Measurements from ENCODE around the gene TTC33. TPM values are rescaled to one million over a fixed set of nuclear protein-coding genes. Genes with fewer than 3 reads are reported as not detected.

TTC33 gene
- total RNA-seq, 2 experiments from 2014 or later = 16.3 to 17.7 TPM

DNA sequence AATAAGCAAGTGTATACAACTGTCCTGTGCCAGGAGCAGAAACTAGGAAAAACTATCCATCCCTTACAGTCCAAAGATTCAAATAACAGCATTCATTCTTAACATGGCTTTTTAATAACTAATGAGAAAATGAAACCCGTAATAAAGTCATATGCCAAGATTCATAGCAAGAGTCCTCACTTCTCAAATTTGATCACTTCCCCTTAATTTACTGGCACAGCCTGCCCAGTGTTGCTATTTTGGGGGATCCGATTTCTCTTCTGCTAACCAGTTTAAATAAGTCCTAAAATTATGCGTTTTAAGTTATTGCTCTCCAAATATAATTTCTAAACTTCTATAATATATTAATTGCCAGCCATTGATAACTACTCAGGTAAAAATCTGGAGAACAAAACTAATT, 253.0 kb downstream of the TTC33 start:
- H3K36me3 Mint-ChIP-seq = no peaks in the 10 kb centered on the region
- CTCF ChIA-PET = no interaction called here
- no peak overlapping the region for H3K27ac Mint-ChIP-seq
- no peaks in the 10 kb centered on the region for H3K9me3 Mint-ChIP-seq (ENCODE audit: low read depth)
- H3K4me1 Mint-ChIP-seq = peaks cover 5% of the 10 kb centered on the region
- ATAC-seq (no peak), DNase-seq (no peak)
- H3K4me3 Mint-ChIP-seq = no peak overlapping the region
- no peaks in the 10 kb centered on the region for H3K27me3 Mint-ChIP-seq

GRCh38 chr5:40501711-40502444, 253.9 kb downstream of the TTC33 start:
- ATAC-seq (no peak), DNase-seq (no peak)
- CTCF ChIA-PET = interaction anchor here (1.4 kb wide), 1 partner anchor 9 kb away, joined by 4 read pairs; no protein-coding TSS in a partner anchor
- Mint-ChIP-seq H3K36me3 (no peaks in the 10 kb centered on the region), H3K4me1 (peaks cover 3% of the 10 kb centered on the region), H3K27ac (no peak overlapping the region), H3K4me3 (no peak overlapping the region), H3K9me3 (ENCODE audit: low read depth) (no peaks in the 10 kb centered on the region), H3K27me3 (no peaks in the 10 kb centered on the region)

- peaks cover 12% of the 10 kb centered on the region for H3K4me1 Mint-ChIP-seq
- no peak for DNase-seq
- ATAC-seq = no peak
- H3K27me3 Mint-ChIP-seq = no peaks in the 10 kb centered on the region
- no peak overlapping the region for H3K27ac Mint-ChIP-seq
- no peak overlapping the region for H3K4me3 Mint-ChIP-seq
- H3K9me3 Mint-ChIP-seq (ENCODE audit: low read depth) = no peaks in the 10 kb centered on the region
- CTCF ChIA-PET = no interaction called here
- no peaks in the 10 kb centered on the region for H3K36me3 Mint-ChIP-seq
Observed at GRCh38 chr5:40499518-40500273, 256.1 kb downstream of the TTC33 start.

DNA sequence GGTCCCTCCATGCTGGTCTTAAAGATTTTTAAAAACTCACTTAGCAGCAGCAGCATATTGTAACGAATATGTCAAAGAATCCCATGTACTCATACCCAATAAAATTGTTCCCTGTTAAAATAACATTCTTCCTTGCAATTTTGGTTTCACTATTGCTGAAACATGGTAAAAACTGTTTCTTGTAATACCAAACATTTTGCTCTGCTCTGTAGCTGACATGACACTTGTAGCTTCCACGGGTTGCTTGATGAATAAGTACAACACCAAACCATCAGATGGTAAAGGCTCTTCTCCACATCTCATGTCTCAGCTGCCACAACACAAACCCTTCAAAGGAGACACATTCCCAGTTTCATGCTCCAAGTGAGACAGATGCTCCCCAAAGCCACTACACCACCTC, 256.8 kb downstream of the TTC33 start:
- Mint-ChIP-seq H3K27me3 (no peaks in the 10 kb centered on the region), H3K4me3 (no peak overlapping the region), H3K4me1 (peaks cover 15% of the 10 kb centered on the region), H3K27ac (no peak overlapping the region), H3K36me3 (peaks cover 3% of the 10 kb centered on the region), H3K9me3 (ENCODE audit: low read depth) (peaks cover under 1% of the 10 kb centered on the region)
- DNase-seq = no peak
- ATAC-seq = no peak
- CTCF ChIA-PET = no interaction called here

DNA sequence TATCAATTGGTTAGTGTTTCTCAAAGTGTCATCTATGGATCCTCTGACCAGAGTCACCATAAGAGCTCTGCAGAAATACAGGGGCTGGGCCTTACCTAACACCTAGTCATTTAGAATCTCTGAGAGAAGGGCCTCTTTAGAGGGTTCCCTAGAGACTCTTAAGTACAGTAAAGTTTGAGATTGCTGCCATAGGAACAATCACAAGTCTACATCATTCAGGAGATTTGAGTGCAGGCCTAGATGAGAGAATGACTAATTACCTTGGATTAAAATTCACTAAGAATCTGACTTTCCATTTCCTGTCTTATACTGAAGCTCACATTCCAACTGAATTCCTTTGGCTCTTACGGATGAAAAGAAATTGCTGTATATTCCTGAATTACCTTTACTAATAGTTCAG, 258.2 kb downstream of the TTC33 start:
- CTCF ChIA-PET = no interaction called here
- Mint-ChIP-seq H3K36me3 (peaks cover 14% of the 10 kb centered on the region), H3K4me1 (peaks cover 13% of the 10 kb centered on the region), H3K27me3 (no peaks in the 10 kb centered on the region), H3K9me3 (ENCODE audit: low read depth) (peaks cover 5% of the 10 kb centered on the region), H3K4me3 (no peak overlapping the region), H3K27ac (no peak overlapping the region)
- DNase-seq (no peak), ATAC-seq (peak; percentile 47)

DNA sequence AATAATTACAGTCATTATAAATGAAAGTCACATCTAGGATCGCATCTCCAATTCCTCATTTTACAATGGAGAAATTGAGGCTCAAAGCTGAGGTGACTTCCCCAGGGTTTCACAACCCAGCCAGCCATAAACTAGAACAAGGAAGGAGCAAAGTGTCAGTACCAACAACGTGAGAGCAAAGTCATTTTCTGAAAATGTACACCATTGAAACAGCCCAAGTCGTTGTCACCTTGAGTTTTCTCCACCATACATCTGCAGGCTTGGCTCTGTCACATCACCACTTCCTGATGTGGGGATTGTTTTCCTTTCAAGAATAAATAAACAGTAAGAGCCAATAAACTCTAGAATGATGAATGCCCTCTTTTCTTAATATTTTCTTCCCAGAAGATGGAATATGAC, 260.5 kb downstream of the TTC33 start:
- peaks cover 24% of the 10 kb centered on the region for H3K4me1 Mint-ChIP-seq
- DNase-seq (no peak), ATAC-seq (no peak)
- H3K9me3 Mint-ChIP-seq (ENCODE audit: low read depth) = peaks cover 5% of the 10 kb centered on the region
- H3K36me3 Mint-ChIP-seq = peaks cover 23% of the 10 kb centered on the region
- H3K27ac Mint-ChIP-seq = no peak overlapping the region
- CTCF ChIA-PET = no interaction called here
- H3K4me3 Mint-ChIP-seq = no peak overlapping the region
- H3K27me3 Mint-ChIP-seq = no peaks in the 10 kb centered on the region

- Mint-ChIP-seq H3K4me1 (peaks cover 25% of the 10 kb centered on the region), H3K27ac (no peak overlapping the region), H3K27me3 (no peaks in the 10 kb centered on the region), H3K36me3 (peaks cover 23% of the 10 kb centered on the region), H3K9me3 (ENCODE audit: low read depth) (peaks cover 5% of the 10 kb centered on the region), H3K4me3 (no peak overlapping the region)
- ATAC-seq (no peak), DNase-seq (no peak)
- CTCF ChIA-PET = no interaction called here
Observed at GRCh38 chr5:40494631-40495236, 261.0 kb downstream of the TTC33 start.

DNA sequence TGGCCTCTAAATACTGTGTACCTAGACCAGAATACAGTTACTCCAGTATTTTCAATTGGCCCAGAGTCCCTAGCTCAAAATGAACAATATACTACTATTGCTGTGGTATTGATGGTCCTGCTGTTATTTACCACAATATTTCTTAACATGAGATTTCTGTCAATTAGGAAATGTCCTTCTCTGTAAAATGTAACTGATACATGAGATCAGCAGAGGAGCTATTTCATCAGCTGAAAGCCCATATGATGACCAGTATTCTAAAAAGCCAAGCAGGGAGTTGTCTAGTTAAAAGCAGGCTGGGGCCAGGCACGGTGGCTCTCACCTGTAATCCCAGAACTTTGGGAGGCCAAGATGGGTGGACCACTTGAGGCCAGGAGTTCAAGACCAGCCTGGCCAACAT, 263.7 kb downstream of the TTC33 start:
- ATAC-seq = no peak
- Mint-ChIP-seq H3K9me3 (ENCODE audit: low read depth) (peaks cover 5% of the 10 kb centered on the region), H3K36me3 (peaks cover 23% of the 10 kb centered on the region), H3K27ac (no peak overlapping the region), H3K4me1 (peaks cover 43% of the 10 kb centered on the region), H3K4me3 (no peak overlapping the region), H3K27me3 (no peaks in the 10 kb centered on the region)
- DNase-seq = no peak
- CTCF ChIA-PET = no interaction called here

DNA sequence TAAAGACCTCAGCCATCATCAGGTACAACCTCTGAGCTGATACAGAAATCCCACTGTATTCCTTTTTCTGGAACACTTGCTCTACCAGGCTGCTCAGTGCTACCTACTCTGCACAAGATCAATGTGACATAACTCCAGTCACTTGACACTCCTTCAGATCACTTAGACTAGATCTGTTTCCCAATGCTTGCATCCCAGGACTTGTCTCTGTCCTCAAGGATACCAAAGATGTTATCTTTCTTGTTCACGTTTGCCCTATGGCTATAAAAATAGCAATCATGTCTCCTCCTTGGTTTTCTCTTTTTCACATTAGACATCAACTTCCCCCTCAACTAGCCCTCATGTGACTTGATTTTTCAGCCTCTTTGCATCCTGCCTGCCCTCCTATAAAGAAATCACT, 264.1 kb downstream of the TTC33 start:
- H3K27ac Mint-ChIP-seq = no peak overlapping the region
- H3K36me3 Mint-ChIP-seq = peaks cover 23% of the 10 kb centered on the region
- CTCF ChIA-PET = no interaction called here
- H3K27me3 Mint-ChIP-seq = no peaks in the 10 kb centered on the region
- DNase-seq (no peak), ATAC-seq (no peak)
- peaks cover 5% of the 10 kb centered on the region for H3K9me3 Mint-ChIP-seq (ENCODE audit: low read depth)
- peaks cover 47% of the 10 kb centered on the region for H3K4me1 Mint-ChIP-seq
- no peak overlapping the region for H3K4me3 Mint-ChIP-seq

DNA sequence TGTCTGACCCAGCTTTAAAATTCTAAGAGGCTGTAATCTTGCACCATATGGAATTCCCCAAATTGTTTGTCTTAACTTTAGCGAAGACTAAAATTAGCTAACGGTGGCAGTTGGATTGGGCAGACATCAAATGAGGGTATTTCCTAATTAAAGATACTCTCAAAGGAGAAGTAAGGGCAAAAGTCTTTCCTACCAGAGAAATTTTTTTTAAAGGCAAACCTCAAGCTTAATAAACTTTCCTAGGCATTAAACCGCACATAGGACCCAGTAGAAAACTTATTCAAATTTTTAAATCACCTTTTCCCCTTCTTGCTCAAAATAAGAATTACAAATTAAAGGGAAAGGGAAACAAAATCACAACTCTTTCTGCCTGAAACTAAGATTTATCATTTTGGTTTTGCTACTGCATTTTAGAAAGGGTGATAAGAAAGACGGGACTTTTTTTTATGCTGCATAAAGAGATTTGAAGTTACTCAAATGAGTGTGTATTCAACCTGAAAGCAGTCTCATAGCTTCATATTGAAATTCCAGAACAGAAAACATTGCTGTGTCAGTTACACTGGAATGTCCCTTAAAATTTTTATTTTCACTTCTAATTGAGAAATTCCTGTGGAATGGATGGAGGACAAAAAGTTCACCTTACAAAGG, 265.2 kb downstream of the TTC33 start:
- no peak overlapping the region for H3K27ac Mint-ChIP-seq
- CTCF ChIA-PET = interaction anchor here (1.1 kb wide), 1 partner anchor 49 kb away, joined by 3 read pairs; no protein-coding TSS in a partner anchor
- H3K4me1 Mint-ChIP-seq = peaks cover 54% of the 10 kb centered on the region
- peaks cover 5% of the 10 kb centered on the region for H3K9me3 Mint-ChIP-seq (ENCODE audit: low read depth)
- H3K36me3 Mint-ChIP-seq = peaks cover 23% of the 10 kb centered on the region
- ATAC-seq (no peak), DNase-seq (no peak)
- no peaks in the 10 kb centered on the region for H3K27me3 Mint-ChIP-seq
- no peak overlapping the region for H3K4me3 Mint-ChIP-seq

- peaks cover 5% of the 10 kb centered on the region for H3K9me3 Mint-ChIP-seq (ENCODE audit: low read depth)
- peaks cover 27% of the 10 kb centered on the region for H3K36me3 Mint-ChIP-seq
- no peak overlapping the region for H3K4me3 Mint-ChIP-seq
- no peak for ATAC-seq
- no peaks in the 10 kb centered on the region for H3K27me3 Mint-ChIP-seq
- H3K27ac Mint-ChIP-seq = no peak overlapping the region
- no peak for DNase-seq
- H3K4me1 Mint-ChIP-seq = peaks cover 52% of the 10 kb centered on the region
- CTCF ChIA-PET = no interaction called here
Observed at GRCh38 chr5:40489421-40489820, 266.3 kb downstream of the TTC33 start.

DNA sequence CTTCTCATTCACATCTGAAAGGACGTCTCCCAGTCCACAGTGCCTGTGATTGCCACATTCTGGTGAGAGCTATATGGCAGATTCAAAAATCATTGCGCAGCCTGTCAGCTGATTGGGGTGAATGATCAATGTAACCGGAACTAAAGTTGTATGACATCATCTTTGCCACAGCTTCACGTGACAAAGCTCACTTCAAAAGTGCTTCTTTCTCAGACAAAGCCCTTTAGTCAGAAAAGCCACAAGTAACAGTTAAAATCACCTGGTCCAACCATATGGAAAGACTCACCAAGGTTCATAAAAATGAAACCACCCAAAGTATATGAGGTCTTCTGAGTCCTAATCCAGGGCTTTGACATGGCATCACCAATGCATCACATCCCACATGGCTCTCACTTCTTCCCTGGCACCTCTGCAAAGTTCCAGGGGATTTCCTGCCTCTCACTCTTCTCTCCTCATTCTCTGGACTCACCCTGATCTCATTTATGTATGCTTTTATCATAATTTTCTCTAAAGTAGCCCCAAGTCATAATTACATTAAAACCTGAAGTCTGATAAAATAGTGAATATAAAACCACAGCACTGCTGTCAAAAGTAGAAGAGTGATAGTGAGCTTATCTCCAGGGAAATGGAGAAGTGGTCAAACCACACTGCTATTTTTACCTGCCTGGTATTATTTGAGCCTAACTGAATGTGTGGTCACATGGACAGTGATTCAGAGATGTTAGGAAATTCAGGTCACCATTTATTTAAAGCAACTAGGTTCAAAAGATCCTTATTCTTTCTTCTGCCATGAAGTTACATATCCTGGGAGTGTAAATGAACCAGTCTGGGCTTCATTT, 269.1 kb downstream of the TTC33 start:
- DNase-seq (peak; percentile 83), ATAC-seq (peak; percentile 87)
- no peaks in the 10 kb centered on the region for H3K9me3 Mint-ChIP-seq (ENCODE audit: low read depth)
- CTCF ChIA-PET = no interaction called here
- peak overlapping the region; percentile 86 for H3K27ac Mint-ChIP-seq
- H3K36me3 Mint-ChIP-seq = peaks cover 12% of the 10 kb centered on the region
- peaks cover 58% of the 10 kb centered on the region for H3K4me1 Mint-ChIP-seq
- H3K4me3 Mint-ChIP-seq = peak overlapping the region; percentile 11
- H3K27me3 Mint-ChIP-seq = no peaks in the 10 kb centered on the region

All from activated CD8-positive, alpha-beta memory T cell treated with anti-CD3 and anti-CD28 coated beads, Interleukin-2, amount 10 ng/mL, durations not matched to agents 7 days and 5 days (primary cell).